ENCODE data around the gene PLXNB3. TPM values are rescaled to one million over a fixed set of nuclear protein-coding genes. Genes with fewer than 3 reads are reported as not detected.

Gene PLXNB3
- polyA plus RNA-seq, 3 donors from 2014 or later: not detected

- Mint-ChIP-seq H3K27me3 (ENCODE audit: low read depth in 3 of 3) (peaks cover 0 to 2% (median 0%) of the 10 kb centered on the region in 3 donors), H3K9me3 (no peaks in the 10 kb centered on the region), H3K4me3 (no peak overlapping the region), H3K4me1 (no peaks in the 10 kb centered on the region), H3K36me3 (no peaks in the 10 kb centered on the region), H3K27ac (no peak overlapping the region)
- DNase-seq: no peak
Observed at GRCh38 chrX:153769158-153769864, 5.3 kb downstream of the PLXNB3 start.

- H3K4me1 Mint-ChIP-seq: no peaks in the 10 kb centered on the region
- no peak for DNase-seq
- H3K9me3 Mint-ChIP-seq: no peaks in the 10 kb centered on the region
- no peaks in the 10 kb centered on the region for H3K36me3 Mint-ChIP-seq
- no peak overlapping the region for H3K27ac Mint-ChIP-seq
- H3K4me3 Mint-ChIP-seq: peak overlapping the region in 1 of 5 donors; percentile 15
- H3K27me3 Mint-ChIP-seq (ENCODE audit: low read depth in 3 of 3): peaks cover 0 to 2% (median 0%) of the 10 kb centered on the region in 3 donors
Observed at GRCh38 chrX:153769865-153770600, 6.0 kb downstream of the PLXNB3 start.

- no peak overlapping the region for H3K27ac Mint-ChIP-seq
- H3K36me3 Mint-ChIP-seq: no peaks in the 10 kb centered on the region
- DNase-seq: no peak
- H3K27me3 Mint-ChIP-seq (ENCODE audit: low read depth in 3 of 3): peaks cover 0 to 2% (median 0%) of the 10 kb centered on the region in 3 donors
- no peaks in the 10 kb centered on the region for H3K4me1 Mint-ChIP-seq
- H3K9me3 Mint-ChIP-seq: no peaks in the 10 kb centered on the region
- no peak overlapping the region for H3K4me3 Mint-ChIP-seq
Observed at GRCh38 chrX:153770601-153771414, 6.8 kb downstream of the PLXNB3 start.

DNA sequence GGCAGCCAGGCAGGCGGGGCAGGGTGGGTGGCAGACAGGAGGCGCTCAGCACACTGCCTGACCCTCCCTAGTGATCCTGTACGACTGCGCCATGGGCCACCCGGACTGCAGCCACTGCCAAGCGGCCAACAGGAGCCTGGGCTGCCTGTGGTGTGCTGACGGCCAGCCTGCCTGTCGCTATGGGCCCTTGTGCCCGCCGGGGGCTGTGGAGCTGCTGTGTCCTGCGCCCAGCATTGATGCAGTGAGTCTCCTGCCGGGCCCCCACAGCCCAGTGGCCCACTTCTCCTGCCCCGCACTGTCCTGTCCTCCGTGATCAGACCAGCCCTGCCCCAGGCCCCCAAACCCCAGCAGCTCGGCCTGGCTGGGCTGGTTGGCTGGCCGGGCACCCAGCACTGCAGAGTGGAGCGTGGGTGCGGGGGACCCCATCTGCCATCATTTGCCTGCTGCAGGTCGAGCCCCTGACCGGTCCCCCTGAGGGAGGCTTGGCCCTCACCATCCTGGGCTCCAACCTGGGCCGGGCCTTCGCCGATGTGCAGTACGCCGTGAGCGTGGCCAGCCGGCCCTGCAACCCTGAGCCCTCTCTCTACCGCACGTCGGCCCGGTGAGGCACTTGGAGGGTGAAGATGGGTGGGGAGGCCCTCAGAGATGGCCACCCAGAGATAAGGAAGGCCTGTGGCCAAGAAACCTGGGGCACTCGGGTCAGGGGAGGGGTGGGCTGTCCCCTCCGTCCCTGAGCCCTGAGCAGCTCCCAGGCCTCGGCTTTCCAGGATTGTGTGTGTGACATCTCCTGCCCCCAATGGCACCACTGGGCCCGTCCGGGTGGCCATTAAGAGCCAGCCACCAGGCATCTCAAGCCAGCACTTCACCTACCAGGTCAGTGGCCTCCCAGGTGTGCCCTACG lies 7.6 kb downstream of the PLXNB3 start:
- no peak overlapping the region for H3K4me3 Mint-ChIP-seq
- DNase-seq: no peak
- H3K27me3 Mint-ChIP-seq (ENCODE audit: low read depth in 3 of 3): peaks cover 0 to 2% (median 0%) of the 10 kb centered on the region in 3 donors
- H3K27ac Mint-ChIP-seq: no peak overlapping the region
- H3K36me3 Mint-ChIP-seq: no peaks in the 10 kb centered on the region
- H3K4me1 Mint-ChIP-seq: no peaks in the 10 kb centered on the region
- no peaks in the 10 kb centered on the region for H3K9me3 Mint-ChIP-seq

- H3K27me3 Mint-ChIP-seq (ENCODE audit: low read depth in 3 of 3): no peaks in the 10 kb centered on the region
- DNase-seq: no peak
- H3K36me3 Mint-ChIP-seq: no peaks in the 10 kb centered on the region
- H3K9me3 Mint-ChIP-seq: no peaks in the 10 kb centered on the region
- H3K4me1 Mint-ChIP-seq: no peaks in the 10 kb centered on the region
- no peak overlapping the region for H3K27ac Mint-ChIP-seq
- no peak overlapping the region for H3K4me3 Mint-ChIP-seq
Observed at GRCh38 chrX:153772316-153773217, 8.5 kb downstream of the PLXNB3 start.

DNA sequence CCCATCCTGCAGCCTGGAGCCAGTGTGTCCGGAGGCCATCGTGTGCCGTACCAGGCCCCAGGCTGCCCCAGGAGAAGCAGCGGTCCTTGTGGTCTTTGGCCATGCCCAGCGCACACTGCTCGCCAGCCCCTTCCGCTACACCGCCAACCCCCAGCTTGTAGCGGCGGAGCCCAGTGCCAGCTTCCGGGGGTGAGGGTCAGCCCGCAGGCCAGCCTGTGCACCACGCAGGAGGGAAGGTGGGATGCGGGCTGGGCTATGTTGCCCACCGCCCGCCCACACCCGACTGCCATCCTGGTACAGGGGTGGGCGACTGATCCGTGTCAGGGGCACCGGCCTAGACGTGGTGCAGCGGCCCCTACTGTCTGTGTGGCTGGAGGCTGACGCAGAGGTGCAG lies 9.2 kb downstream of the PLXNB3 start:
- Mint-ChIP-seq H3K9me3 (no peaks in the 10 kb centered on the region), H3K27me3 (ENCODE audit: low read depth in 3 of 3) (no peaks in the 10 kb centered on the region), H3K4me1 (no peaks in the 10 kb centered on the region), H3K4me3 (no peak overlapping the region), H3K36me3 (no peaks in the 10 kb centered on the region), H3K27ac (no peak overlapping the region)
- no peak for DNase-seq

GRCh38 chrX:153773741-153774575 lies 9.9 kb downstream of the PLXNB3 start:
- DNase-seq: no peak
- no peaks in the 10 kb centered on the region for H3K36me3 Mint-ChIP-seq
- no peak overlapping the region for H3K27ac Mint-ChIP-seq
- H3K4me3 Mint-ChIP-seq: no peak overlapping the region
- no peaks in the 10 kb centered on the region for H3K4me1 Mint-ChIP-seq
- H3K9me3 Mint-ChIP-seq: no peaks in the 10 kb centered on the region
- H3K27me3 Mint-ChIP-seq (ENCODE audit: low read depth in 3 of 3): no peaks in the 10 kb centered on the region

DNA sequence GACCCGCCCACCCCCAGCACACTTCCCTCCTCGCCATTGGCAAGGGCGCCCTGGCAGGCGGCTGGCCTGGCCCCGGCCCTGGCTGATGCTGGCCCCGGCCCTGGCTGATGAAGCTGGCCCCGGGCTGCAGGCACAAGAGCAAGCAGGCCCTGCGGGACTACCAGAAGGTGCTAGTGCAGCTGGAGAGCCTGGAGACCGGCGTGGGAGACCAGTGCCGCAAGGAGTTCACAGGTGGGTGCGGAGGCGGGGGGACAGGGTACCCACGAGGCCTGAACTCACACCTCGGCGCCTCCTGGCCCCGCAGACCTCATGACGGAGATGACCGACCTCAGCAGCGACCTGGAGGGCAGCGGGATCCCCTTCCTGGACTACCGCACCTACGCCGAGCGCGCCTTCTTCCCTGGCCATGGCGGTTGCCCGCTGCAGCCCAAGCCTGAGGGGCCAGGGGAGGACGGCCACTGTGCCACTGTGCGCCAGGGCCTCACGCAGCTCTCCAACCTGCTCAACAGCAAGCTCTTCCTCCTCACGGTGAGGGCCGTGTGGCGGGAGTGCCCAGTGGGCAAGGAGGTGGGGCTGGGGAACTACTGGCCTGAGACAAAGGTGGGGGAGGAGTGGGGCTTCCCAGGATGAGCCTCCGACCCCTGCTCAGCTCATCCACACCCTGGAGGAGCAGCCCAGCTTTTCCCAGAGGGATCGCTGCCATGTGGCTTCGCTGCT lies 10.7 kb downstream of the PLXNB3 start:
- no peaks in the 10 kb centered on the region for H3K4me1 Mint-ChIP-seq
- H3K9me3 Mint-ChIP-seq: no peaks in the 10 kb centered on the region
- H3K36me3 Mint-ChIP-seq: no peaks in the 10 kb centered on the region
- no peak overlapping the region for H3K4me3 Mint-ChIP-seq
- DNase-seq: no peak
- peaks cover 0 to 1% (median under 1%) of the 10 kb centered on the region in 3 donors for H3K27me3 Mint-ChIP-seq (ENCODE audit: low read depth in 3 of 3)
- no peak overlapping the region for H3K27ac Mint-ChIP-seq

GRCh38 chrX:153775293-153776119 lies 11.5 kb downstream of the PLXNB3 start:
- DNase-seq: no peak
- Mint-ChIP-seq H3K4me3 (no peak overlapping the region), H3K27me3 (ENCODE audit: low read depth in 3 of 3) (peaks cover 0 to 3% (median 1%) of the 10 kb centered on the region in 3 donors), H3K27ac (no peak overlapping the region), H3K9me3 (no peaks in the 10 kb centered on the region), H3K4me1 (peaks cover 3 to 5% of the 10 kb centered on the region in 2 donors), H3K36me3 (no peaks in the 10 kb centered on the region)

- Mint-ChIP-seq H3K9me3 (no peaks in the 10 kb centered on the region), H3K27ac (no peak overlapping the region), H3K36me3 (no peaks in the 10 kb centered on the region), H3K4me1 (peaks cover 3 to 5% of the 10 kb centered on the region in 2 donors), H3K27me3 (ENCODE audit: low read depth in 3 of 3) (peaks cover 0 to 3% (median 1%) of the 10 kb centered on the region in 3 donors), H3K4me3 (no peak overlapping the region)
- no peak for DNase-seq
Observed at GRCh38 chrX:153776120-153776599, 12.1 kb downstream of the PLXNB3 start.
